GM18499 (cell line): ENCODE results near the gene S100PBP.
"Not testable (repeated sequence)": the region's sequence is repeated elsewhere in the genome, so short reads cannot be mapped to it uniquely, and the experiment has no call there.

ENCODE experiments used
- ATAC-seq: cut with Tn5 transposase; IDR thresholded peaks from one replicate; pipeline ENCODE4 v1.9.1; 2021; ENCODE audit warnings: moderate number of reproducible peaks; ENCODE audit not compliant: insufficient read depth, unreplicated experiment

The S100PBP gene

DNA sequence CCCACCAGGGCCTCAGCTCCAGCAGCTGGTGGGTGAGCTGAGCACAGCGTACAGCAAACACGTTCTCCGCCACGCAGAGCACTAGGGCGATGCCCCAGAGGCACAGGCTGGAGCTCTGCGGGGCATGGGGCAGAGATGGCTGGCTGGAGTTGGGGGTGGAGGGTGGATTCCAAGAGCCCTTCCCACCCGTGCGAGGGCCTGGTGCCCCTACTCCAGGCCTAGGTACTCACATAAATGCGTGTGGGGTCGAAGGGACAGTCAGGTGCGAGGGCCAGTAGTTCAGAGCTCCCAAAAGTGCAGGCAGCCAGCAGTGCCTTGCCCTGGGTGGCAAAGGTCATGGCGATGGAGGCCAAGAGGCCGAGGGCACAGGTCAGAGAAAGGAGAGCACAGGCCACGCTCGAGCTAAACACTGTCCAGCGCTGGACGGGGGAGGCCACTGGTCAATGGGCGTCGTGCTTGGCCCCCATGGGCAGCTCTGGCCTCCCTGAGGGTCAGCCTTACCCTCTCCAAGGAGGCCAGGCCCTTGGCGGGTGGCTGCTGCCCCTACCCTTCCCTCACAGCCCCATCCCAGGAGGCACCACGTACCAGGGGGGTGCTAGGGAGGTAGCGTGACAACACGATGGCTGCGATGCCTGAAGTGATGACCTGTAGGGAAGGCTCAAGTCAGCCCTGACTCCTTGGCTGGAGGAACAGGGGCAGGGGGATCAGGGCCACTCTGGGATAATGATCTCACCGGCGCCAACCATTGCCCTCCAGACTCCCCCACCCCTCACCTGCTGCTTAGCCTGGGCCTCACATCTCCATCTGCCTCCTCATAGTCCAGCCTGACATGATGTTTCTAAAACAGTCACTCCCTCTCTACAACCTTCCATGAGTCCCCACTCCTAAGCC is 78.1 kb downstream of the S100PBP start:
- no peak for ATAC-seq

DNA sequence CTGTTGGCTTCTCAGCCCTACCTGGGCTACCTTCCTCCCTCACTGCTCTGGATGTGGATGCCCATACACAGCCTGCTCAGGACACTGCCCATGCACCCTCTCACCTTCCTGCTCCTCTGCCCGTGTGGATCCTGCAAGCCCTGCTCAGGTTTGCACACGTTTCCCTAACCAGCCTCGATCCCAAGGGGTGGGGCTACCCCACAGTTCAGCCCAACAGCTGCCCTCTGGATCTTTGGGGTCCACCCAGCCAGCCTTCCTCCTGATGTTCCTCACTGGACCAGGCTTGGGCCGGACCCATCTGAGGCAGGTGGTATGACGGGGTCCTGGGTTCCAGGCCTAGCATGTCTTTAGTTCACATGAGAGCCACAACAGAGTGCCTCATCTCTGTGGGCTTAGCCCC is 79.0 kb downstream of the S100PBP start:
- ATAC-seq, result no peak

DNA sequence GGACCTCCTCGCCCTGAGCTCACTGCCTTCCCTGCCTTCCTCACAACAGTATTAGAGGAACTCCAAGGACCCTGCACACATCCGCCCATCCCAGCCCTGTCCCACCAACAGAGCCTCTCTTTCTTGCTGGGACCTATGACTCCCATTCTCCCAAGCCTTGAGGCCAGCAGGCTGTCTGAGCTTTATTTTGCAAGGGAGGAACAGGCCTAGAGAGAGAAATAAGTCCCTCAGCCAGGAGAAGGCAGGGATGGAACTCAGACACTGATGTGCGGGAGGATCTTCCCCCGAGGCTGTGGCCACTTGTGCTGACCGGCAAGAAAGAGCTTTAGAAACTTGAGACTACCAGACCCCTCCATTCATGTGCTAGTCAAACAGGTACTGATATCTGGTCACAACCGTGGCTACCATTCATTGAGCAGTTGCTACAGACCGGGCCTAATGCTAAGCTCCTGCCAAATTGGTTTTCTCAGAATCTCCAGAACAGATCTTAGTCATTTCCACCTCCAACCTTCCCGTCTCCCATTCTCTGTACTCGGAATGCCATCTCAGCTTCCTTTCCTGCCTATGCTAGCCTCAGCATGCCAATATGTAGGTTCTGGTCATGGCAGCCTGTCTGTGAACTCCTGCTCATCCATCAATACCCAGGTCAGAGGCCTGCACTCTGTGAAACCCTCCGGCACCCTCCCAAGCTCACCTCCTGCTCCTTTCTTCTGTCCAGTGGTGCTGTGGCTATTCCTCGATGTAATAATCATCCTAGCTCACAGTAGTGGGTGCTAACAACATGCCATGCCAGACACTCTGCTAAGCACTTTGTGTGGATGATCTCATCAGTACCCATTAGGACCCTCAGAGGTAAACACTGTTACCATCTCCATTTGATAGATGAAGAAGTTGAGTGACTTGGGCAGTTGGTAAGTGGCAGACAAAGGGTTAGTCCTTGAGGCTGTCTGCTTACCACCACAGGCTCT is 79.9 kb downstream of the S100PBP start:
- no peak for ATAC-seq

DNA sequence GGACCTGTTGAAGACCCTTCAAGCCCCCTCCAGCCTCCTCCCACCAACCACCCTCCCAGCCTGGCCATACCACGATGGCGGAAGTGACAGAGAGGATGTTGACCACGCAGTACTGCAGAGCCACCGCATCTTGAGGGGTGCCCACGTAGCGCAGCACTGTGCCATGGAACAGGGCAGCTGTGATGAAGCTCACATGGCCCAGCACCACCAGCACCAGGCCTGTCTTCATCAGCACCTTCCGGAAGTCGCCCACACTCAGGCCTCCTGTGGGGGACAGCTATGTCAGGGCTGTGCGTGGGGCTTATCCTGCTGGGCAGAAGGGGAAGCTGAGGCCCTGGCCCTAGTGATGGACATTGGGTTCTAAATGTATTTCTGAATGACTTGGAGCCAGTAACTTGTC is 80.6 kb downstream of the S100PBP start:
- no peak for ATAC-seq

DNA sequence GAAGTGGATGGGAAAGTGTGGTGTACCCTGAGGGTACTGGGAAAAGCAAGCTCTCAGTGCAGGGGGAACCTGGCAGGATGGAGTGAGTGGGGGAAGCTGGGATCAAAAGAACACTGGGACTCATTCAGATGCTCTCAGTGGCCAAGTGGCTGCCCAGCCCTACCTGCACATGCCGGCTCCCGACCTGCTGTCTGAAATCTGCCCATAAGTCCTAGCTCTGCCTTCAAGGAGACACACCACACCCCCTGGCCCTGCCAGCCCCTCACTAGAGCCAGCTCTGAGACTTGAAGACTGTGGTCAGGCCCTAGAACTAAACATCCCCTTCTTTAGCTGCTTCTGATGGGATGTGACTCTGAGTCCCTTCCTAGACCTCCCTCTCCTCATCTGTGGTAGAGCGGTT is 81.5 kb downstream of the S100PBP start:
- no peak for ATAC-seq

DNA sequence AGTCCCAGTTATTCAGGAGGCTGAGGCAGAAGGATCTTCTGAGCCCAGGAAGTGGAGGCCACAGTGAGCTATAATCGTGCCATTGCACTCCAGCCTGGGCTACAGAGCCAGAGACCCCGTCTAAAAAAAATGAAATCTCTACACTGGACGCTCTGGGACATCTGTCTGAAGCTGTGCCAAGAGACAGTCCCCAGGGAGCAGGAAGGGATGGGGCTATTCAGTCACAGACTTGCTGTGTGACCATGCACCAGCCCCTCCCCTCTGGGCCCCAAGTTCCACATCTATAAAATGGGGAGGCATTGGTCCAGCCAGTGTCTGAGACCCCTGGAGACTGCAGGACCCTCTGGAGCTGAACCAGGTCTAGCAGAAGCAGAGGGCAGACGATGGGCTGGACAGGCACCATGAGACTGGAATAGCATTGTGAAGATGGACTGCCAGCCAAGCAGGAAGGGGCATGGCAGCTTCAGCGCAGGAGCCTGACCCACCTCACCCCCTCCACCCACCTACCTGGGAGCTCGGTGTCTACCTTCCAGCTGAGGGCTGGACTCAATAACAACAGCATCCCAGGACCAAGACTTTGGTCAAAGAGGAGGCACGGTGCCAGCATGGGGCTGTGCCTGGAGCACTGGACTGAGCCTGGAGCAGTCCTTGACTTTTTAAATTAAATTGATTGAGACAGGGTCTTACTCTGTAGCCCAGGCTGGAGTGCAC is 82.3 kb downstream of the S100PBP start:
- no peak for ATAC-seq

DNA sequence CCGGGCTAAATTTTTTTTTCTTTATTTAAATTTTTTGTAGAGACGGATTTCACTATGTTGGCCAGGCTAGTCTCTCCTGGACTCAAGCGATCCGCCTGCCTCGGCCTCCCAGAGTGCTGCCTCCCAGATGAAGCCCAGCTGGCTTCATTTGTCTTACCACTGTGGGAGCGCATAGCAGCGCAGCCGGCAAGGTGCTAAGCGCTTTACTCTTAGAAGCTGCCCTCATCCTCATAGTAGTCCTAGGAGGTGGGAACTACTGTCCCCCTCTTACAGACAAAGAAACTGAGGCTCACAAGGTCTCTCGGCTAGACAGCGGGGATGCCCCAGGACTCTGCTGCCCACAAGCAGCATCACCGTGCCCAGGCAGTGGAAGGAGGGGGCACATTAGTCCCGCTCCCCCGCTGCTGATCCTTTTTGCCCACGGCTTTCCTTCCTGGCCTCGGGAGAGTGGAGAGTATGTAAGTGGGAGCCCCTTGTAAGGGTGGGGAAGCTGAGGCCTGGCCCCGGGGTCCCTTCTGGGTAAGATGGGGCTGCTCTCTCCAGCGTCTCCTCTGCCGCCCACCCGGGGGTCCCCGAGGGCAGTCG is 83.0 kb downstream of the S100PBP start:
- no peak for ATAC-seq

DNA sequence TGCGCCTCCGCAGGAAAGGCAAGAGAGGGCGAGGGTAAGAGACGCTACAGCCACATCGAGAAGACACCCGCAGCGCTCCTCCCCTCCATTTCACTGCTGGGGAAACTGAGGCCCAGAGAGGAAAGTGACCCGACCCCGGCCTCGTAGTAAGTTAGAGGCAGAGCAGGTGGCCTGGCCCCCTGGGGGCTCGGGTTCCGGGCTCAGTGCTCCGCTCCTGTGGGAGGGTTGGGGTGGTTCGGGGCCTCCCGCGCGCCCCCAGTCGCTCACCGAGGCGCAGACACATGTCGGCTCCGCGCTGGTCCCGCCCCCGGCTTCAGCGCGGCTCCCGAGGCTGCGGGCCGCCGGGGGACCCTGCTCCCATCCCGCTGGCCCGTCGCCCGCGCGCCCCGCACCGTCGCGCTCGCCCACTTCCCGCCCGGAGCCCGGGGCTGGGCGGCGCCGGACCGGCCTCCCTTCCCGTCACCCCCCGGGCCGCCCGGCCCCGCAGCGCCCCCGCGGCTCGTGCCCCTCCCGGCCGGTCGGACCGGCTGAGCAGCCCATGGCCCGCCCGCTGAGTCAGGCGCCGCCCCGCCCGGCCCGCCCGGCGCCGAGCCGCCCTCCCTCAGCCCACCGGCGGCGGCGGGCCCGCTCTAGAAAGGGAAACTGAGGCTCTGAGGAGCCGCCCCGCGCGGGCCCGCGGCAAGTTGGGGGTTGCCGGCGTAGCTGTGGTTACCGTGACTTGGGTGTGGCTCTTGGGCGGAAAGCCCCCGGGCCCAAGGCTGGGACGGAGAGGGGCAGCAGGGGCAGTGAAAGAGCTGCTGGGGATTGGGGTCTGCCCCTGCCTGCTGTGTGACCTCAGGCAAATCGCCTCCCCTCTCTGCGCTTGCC is 83.7 kb downstream of the S100PBP start, which contains the start of gene TMEM54:
Gene TMEM54 (minus strand): TSS at position 434 of the 867 bp plus-strand sequence. CDS start 151 bp downstream, at position 283.
- ATAC-seq, result no peak

DNA sequence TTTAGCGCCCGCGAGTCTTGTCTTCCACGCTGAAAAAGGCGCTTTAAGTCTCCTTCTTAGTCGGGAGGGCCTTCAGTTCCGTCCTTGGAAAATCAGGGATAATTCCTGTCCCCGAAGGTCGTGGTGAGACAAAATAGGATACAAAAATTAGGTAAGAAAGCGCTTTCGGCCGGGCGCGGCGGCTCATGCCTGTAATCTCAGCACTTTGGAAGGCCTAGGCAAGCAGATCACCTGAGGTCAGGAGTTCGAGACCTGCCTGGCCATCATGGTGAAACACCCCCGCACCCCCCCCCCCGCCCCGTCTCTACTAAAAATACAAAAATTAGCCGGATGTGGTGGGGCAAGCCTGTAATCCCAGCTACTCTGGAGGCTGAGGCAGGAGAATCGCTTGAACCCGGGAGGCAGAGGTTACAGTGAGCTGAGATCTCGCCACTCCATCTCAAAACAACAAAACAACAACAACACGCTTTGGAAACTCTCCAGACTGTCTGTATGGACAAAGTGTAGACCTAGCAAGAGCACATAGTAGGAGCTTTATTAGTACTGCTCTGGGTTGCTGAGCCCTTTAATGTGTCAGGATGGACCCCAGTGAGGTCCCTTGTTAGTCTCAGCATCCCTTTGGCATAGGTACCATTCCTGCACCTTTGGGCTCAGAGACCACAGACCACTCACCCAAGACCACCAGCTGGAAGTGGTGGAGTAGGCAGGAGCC is 84.5 kb downstream of the S100PBP start:
- no peak for ATAC-seq

DNA sequence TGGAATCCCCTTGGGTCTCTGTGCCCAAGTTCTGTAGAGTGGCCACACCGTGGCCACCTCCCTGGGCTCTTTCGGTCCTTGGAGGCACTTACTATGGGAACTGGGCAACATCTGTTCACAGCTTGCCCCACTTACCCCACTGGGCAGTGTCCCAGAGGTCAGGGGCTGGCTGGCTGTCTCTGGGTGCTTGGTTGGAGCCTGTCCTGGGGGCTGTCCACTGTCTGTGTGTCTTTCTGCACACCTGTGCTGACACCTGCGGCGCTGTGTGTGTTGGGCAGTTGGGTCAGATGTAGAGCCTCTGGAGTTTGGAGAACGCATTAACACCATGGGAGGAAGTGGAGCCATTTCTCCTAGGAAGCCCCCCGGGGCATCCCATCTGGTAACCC is 85.1 kb downstream of the S100PBP start:
- ATAC-seq, result no peak

DNA sequence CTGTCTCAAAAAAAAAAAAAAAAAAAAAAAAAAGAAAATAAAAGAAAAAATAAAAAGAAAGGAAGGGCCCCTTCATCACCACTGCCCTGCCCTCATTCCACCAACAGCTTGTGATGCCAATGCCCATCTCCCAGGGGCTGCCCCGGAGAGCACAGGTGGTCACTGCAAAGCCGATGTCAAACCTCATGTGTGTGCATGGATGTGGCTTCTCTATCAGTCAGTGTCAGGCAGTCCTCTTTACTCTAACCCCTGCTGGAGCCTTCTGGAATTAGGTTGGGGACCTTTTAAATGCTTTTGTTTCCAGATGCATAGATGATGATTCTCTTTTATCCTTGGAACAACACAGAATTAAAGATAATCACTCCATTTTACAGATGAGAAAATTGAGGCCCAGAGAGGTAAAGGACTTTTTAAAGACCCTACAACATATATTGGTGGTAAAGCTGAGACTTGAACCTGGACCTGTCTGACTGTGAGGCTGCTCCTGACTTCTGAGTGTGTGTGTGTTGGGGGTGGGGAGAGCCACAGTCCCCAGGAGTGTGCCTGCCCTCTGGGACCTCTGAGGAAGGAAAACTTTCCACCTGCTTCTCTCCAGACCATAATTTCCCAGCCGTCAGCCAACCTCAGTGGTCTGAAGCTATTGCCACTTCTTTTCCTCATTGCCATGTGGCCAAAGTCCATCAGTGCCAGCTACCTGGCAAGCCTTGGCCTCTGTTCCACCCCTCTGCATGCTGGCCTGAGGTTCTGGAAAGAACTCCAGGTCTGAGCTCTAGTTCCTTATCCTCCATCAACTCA is 86.7 kb downstream of the S100PBP start:
- ATAC-seq, result no peak

DNA sequence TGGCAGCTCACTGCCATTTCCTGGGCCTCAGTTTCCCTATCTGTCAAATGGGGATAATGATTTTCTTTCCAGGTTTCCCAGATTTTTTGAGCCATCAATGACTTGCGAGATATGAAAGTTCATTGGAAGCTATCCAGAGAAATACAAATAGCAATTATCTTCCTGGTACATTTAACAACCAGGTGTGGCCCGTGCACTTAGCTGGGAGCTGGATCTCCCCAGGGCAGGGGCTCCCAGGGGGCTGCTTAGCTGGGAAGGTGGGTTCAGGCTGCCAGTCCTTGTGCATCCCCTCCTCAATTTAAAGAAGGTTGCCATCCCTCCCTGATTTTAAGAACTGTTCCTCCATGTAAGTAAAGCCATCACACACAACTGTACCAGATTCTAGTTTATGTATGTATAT is 87.3 kb downstream of the S100PBP start:
- ATAC-seq, result no peak

DNA sequence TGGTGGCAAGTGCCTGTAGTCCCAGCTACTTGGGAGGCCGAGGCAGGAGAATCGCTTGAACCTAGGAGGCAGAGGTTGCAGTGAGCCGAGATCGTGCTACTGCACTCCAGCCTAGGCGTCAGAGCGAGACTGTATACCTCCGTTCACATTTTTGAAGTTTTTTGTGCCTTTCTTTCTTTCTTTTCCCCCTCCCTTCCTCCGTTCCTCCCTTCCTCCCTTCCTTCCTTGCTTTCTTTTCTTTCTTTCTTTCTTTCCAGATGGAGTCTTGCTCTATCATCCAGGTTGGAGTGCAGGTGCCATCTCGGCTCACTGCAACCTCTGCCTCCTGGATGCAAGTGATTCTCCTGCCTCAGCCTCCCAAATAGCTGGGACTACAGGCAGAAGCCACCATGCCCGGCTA is 88.1 kb downstream of the S100PBP start:
- not testable (repeated sequence) for ATAC-seq

DNA sequence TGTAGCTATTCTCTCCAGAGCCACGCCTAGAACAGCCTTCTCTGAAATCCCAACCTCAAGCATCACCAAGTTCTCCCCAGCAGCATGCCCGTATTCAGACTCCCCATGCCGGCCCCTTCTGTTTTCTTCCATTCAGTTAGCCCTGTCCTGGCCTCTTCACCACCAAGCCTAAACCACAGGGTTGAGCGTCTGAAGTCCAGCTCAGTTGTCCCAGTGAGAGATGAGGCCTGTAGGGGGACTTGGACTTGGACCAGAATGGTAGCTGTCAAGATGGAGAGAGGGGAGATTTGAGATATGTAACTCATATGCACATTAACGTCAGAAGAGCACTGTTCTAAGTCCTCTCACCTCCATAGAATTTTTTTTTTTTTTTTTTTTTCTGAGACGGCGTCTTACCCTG is 89.2 kb downstream of the S100PBP start:
- ATAC-seq, result no peak

DNA sequence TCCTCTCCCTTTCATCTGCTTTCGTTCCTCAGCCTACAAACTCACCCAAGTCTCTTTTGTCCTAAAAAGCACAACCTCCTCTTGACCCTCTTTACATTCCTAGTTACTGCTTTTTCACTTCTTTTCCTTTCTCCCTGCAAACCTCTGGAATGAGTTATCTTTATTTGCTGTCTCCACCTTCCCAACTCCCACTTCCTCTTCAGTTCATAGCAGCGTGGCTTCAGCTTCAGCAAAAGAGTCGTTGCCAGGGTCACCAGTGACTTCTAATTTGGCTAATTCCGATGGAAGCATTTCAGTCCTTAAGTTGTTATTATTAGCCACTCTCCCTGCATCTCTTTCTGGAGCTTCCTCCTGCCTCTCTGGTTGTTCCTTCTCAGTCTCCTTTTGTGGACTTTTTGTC is 90.0 kb downstream of the S100PBP start:
- no peak for ATAC-seq
